Measurements from ENCODE around the gene KCNMA1. TPM values are rescaled to one million over a fixed set of nuclear protein-coding genes. Genes with fewer than 3 reads are reported as not detected.
A peak's percentile ranks its signal among the peaks of the same experiment; 100 is the strongest.

Gene KCNMA1
- total RNA-seq, 1 experiment from 2014 or later: 0.70 TPM

- Histone ChIP-seq H4K20me1 (ENCODE audit: insufficient read depth) (no peaks in the 10 kb centered on the region), H3K27ac (no peak overlapping the region), H3K79me2 (ENCODE audit: low read depth) (no peaks in the 10 kb centered on the region), H3K27me3 (ENCODE audit: insufficient read depth, low read depth) (no peaks in the 10 kb centered on the region), H3K4me3 (no peak overlapping the region), H2AFZ (no peak overlapping the region), H3K9me2 (ENCODE audit: insufficient read depth) (0 out of 2 replicates have a peak, but pooled peaks cover 4% of the 10 kb centered on the region), H3K4me1 (replicated peaks; ENCODE audit: insufficient read depth) (no peaks in the 10 kb centered on the region), H3K4me2 (no peak overlapping the region), H3K9me3 (ENCODE audit: insufficient read depth, low read depth) (no peaks in the 10 kb centered on the region), H3F3A (ENCODE audit: insufficient read depth, low read depth) (no peaks in the 10 kb centered on the region), H3K36me3 (ENCODE audit: low read depth) (no peaks in the 10 kb centered on the region)
- ChIA-PET CTCF (no interaction called here), POLR2A (ENCODE audit: unreplicated experiment) (no interaction called here)
- intact Hi-C loops (cut with micrococcal nuclease; ENCODE audit: unreplicated experiment): no loop called here
- peak in 1 of 2 experiments; percentile 20 for DNase-seq
- no TSS peak for BruUV-seq (replicated peaks)
- TF ChIP-seq EZH2 (IDR thresholded peaks at IDR 0.05; ENCODE audit: low read depth): no peak
- no peak for TF ChIP-seq CTCF (conservative IDR thresholded peaks at IDR 0.05)
Observed at GRCh38 chr10:76858721-76859120, 778.9 kb downstream of the KCNMA1 start.

GRCh38 chr10:76840802-76841201 lies 796.8 kb downstream of the KCNMA1 start:
- no peak overlapping the region for H3K4me2 ChIP-seq
- no peaks in the 10 kb centered on the region for H3K4me1 ChIP-seq (replicated peaks; ENCODE audit: insufficient read depth)
- no peak overlapping the region for H3K27ac ChIP-seq
- no TSS peak for BruUV-seq (replicated peaks)
- no peak overlapping the region for H3K4me3 ChIP-seq
- no peaks in the 10 kb centered on the region for H3K9me2 ChIP-seq (ENCODE audit: insufficient read depth)
- TF ChIP-seq CTCF (conservative IDR thresholded peaks at IDR 0.05): no peak
- TF ChIP-seq EZH2 (IDR thresholded peaks at IDR 0.05; ENCODE audit: low read depth): no peak
- POLR2A ChIA-PET (ENCODE audit: unreplicated experiment): no interaction called here
- H3K27me3 ChIP-seq (ENCODE audit: insufficient read depth, low read depth): peaks cover 15% of the 10 kb centered on the region
- H3K36me3 ChIP-seq (ENCODE audit: low read depth): no peaks in the 10 kb centered on the region
- CTCF ChIA-PET: no interaction called here
- no peak overlapping the region for H2AFZ ChIP-seq
- intact Hi-C loops (cut with micrococcal nuclease; ENCODE audit: unreplicated experiment): no loop called here
- H3K9me3 ChIP-seq (ENCODE audit: insufficient read depth, low read depth): no peaks in the 10 kb centered on the region
- no peaks in the 10 kb centered on the region for H3K79me2 ChIP-seq (ENCODE audit: low read depth)
- H3F3A ChIP-seq (ENCODE audit: insufficient read depth, low read depth): no peaks in the 10 kb centered on the region
- DNase-seq: no peak
- H4K20me1 ChIP-seq (ENCODE audit: insufficient read depth): no peaks in the 10 kb centered on the region

GRCh38 chr10:76839276-76839675 lies 798.3 kb downstream of the KCNMA1 start:
- ChIA-PET POLR2A (ENCODE audit: unreplicated experiment) (interaction anchor here (0.6 kb wide), 1 partner anchor 454 kb away, joined by 3 read pairs; no protein-coding TSS in a partner anchor), CTCF (interaction anchor here (0.6 kb wide), 1 partner anchor 1605 kb away, joined by 3 read pairs; no protein-coding TSS in a partner anchor)
- Histone ChIP-seq H3K36me3 (ENCODE audit: low read depth) (no peaks in the 10 kb centered on the region), H3K4me3 (no peak overlapping the region), H3K9me2 (ENCODE audit: insufficient read depth) (no peaks in the 10 kb centered on the region), H3F3A (ENCODE audit: insufficient read depth, low read depth) (no peaks in the 10 kb centered on the region), H3K4me2 (no peak overlapping the region), H3K79me2 (ENCODE audit: low read depth) (no peaks in the 10 kb centered on the region), H2AFZ (no peak overlapping the region), H3K4me1 (replicated peaks; ENCODE audit: insufficient read depth) (no peaks in the 10 kb centered on the region), H3K27me3 (ENCODE audit: insufficient read depth, low read depth) (peaks cover 19% of the 10 kb centered on the region; the same call in 1 of the 2 replicates), H4K20me1 (ENCODE audit: insufficient read depth) (no peaks in the 10 kb centered on the region), H3K9me3 (ENCODE audit: insufficient read depth, low read depth) (no peaks in the 10 kb centered on the region), H3K27ac (no peak overlapping the region)
- BruUV-seq (replicated peaks): no TSS peak
- TF ChIP-seq CTCF (conservative IDR thresholded peaks at IDR 0.05) (no peak), EZH2 (IDR thresholded peaks at IDR 0.05; ENCODE audit: low read depth) (no peak)
- DNase-seq: no peak
- intact Hi-C loops (cut with micrococcal nuclease; ENCODE audit: unreplicated experiment): no loop called here

Data from PC-9 (cell line).